Muscle layer of colon (tissue), 2 donors: ENCODE results near the gene RAB26.
A peak's percentile ranks its signal among the peaks of the same experiment; 100 is the strongest.
"Not testable (repeated sequence)": the region's sequence is repeated elsewhere in the genome, so short reads cannot be mapped to it uniquely, and the experiment has no call there.

Source experiments
- H3K27ac ChIP-seq: one replicate; pipeline ENCODE4 v1.7.0; 2013; ENCODE audit warnings: low read depth, mild to moderate bottlenecking, low read length, moderate library complexity
- H3K27me3 ChIP-seq, 2 donors: one replicate each; pipeline ENCODE4 v1.7.0; 2013; ENCODE audit warnings: low read length in 2 of 2, mild to moderate bottlenecking in 2 of 2; ENCODE audit not compliant: insufficient read depth in 2 of 2, control insufficient read depth in 1 of 2
- H3K36me3 ChIP-seq: one replicate; pipeline ENCODE4 v1.7.0; 2013; ENCODE audit warnings: mild to moderate bottlenecking, low read length; ENCODE audit not compliant: insufficient read depth
- H3K4me1 ChIP-seq: one replicate; pipeline ENCODE4 v1.7.0; 2013; ENCODE audit warnings: mild to moderate bottlenecking, low read length; ENCODE audit not compliant: insufficient read depth
- H3K4me3 ChIP-seq, 2 donors: one replicate each; pipeline ENCODE4 v1.7.0; 2013; ENCODE audit warnings: low read length in 2 of 2, low read depth in 1 of 2, mild to moderate bottlenecking in 1 of 2, moderate library complexity in 1 of 2
- H3K9ac ChIP-seq: one replicate; pipeline ENCODE4 v1.7.0; 2013; ENCODE audit warnings: low read length
- H3K9me3 ChIP-seq: one replicate; pipeline ENCODE4 v1.7.0; 2013; ENCODE audit warnings: mild to moderate bottlenecking, low read length
- donor health status: abdominal sarcoma.
- donor health status: Adenocarcinoma of cecum.

The RAB26 gene

DNA sequence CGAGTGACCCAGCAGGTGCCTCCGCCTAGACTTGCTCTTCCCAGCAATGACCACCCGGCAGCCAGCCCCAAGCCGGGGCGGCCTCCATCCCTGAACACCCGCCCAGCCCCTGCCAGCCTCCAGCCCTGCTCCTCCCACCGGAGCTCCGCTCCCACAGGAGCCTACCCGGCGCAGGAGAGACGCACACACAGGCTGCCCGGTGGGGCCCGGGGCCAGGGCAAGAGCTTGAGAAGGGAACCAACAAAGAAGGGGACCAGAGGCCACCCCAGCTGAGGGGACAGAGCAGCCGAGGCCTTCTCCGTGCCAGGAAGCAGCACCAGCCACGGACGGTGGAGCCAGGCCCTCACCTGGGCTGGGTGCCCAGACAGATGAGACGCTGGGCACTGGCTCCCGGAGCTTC lies 26.6 kb upstream of the RAB26 start:
- no peak overlapping the region for H3K4me3 ChIP-seq
- H3K36me3 ChIP-seq, result no peaks in the 10 kb centered on the region
- H3K4me1 ChIP-seq, result peaks cover 19% of the 10 kb centered on the region
- H3K27me3 ChIP-seq, result no peaks in the 10 kb centered on the region
- H3K9me3 ChIP-seq, result no peaks in the 10 kb centered on the region
- peak overlapping the region; percentile 33 for H3K9ac ChIP-seq
- peak overlapping the region; percentile 93 for H3K27ac ChIP-seq

DNA sequence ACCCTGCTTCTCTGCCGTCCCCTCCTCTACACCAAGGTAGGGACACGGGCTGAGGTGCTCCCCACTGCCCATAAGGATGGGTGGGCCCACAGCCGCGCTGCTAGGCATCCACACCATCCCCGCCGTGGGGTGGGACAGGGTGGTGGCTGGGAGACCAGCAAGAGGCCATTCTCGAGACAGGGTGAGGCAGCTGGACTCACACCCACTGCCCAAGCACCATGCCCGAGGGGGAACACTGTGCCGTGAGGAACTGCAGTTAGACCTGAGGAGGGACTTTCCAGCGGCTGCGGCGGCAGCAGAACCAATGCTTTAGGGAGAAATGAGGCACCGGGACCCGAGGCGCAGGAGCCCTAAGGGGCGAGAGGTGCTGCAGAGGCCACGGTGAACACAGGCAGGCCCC lies 26.0 kb upstream of the RAB26 start:
- no peaks in the 10 kb centered on the region for H3K9me3 ChIP-seq
- H3K27ac ChIP-seq, result peak overlapping the region; percentile 76
- no peaks in the 10 kb centered on the region for H3K36me3 ChIP-seq
- no peaks in the 10 kb centered on the region for H3K27me3 ChIP-seq
- peak overlapping the region; percentile 71 for H3K9ac ChIP-seq
- no peak overlapping the region for H3K4me3 ChIP-seq
- H3K4me1 ChIP-seq, result peaks cover 25% of the 10 kb centered on the region

DNA sequence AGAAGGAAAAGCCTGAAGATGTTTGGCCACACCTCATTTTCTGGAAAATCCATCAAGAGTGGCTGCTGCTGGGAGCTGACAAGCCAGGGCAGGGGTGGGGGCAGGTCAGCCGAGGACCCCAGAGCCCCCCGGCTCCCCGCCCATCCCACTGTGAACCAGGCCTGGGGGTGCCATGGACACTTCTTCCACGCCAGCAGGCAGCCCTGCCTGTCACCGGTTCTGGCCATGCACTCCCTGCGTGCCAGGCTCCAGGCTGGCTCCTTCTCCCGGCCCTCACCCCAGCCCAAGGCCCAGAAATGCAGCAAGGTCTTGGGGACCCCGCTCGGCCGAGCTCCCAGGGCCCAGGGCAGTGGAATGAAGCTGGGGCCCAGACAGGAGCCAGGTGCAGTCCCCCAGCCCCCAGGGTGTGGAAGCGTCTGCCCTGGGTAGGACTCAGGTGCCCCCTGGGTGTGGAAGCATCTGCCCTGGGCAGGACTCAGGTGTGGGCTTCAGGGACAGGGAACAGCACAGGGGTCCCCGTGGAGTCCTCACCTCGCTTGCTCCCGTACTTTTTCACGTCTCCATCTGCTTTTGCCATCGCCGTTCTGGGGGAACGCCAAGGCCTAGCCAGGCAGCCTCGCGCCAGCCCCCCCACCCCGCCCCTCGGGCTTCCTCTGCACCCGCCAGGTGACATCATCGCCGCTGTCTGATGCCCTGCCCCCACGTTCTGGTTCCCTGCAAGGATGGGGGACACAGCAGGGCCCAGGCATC lies 25.3 kb upstream of the RAB26 start:
- not testable (repeated sequence) for H3K27me3 ChIP-seq, H3K36me3 ChIP-seq, H3K9me3 ChIP-seq, H3K4me3 ChIP-seq
- peak overlapping the region; percentile 76 for H3K27ac ChIP-seq
- peaks cover 26% of the 10 kb centered on the region for H3K4me1 ChIP-seq
- peak overlapping the region; percentile 71 for H3K9ac ChIP-seq

DNA sequence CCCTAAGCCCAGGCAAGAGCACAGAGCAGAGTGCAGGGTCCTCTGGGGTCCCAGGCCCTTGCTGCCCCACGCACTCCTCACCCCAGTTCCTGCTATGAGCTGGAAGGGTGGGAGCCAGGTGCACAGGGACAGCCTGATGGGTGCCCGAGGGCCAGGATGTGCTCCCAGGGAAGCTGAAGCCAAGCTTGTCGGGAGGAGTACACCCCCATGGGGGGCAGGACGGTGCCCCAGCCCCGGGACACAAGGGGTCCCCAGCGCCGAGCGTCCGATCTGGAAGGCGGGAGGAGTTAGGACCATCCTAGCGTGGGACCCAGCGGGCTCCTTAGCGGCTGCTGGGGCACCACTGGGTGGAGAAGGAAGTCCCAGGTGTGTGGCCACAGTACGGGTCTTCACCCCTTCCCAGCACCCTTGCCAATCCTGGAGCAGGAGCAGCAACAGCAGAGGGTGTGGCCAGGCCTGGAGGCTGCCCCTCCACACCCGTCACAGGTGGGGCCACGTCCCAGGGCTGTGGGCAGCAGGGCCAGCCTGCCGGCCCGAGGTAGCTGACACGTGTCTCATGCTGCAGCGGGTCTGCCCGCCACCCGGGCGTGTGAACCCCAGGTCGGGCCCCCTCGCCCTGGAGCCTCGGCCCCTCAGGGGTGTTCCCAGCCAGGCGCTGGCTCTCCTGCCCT lies 24.6 kb upstream of the RAB26 start:
- H3K9me3 ChIP-seq, H3K36me3 ChIP-seq, H3K4me3 ChIP-seq, H3K27me3 ChIP-seq: not testable (repeated sequence)
- peak overlapping the region; percentile 66 for H3K27ac ChIP-seq
- peak overlapping the region; percentile 44 for H3K9ac ChIP-seq
- peaks cover 32% of the 10 kb centered on the region for H3K4me1 ChIP-seq

DNA sequence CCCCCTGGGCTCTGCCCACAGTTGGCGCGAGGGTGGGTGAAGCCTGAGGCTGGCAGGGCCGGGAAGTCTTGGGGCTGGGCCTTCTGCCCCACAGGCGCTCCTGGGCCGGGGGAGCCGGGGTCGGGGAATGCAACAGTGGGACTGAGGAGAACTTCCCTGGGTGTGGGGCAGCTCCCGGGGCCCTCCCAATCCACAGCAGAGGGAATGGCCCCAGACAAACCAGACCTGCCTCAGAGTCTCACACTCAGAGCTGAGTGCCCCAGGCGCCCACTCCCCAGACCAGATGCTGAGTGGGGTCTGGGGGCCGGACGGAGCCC lies 24.1 kb upstream of the RAB26 start:
- H3K9me3 ChIP-seq, H3K36me3 ChIP-seq, H3K27me3 ChIP-seq: not testable (repeated sequence)
- Histone ChIP-seq H3K4me1 (peaks cover 33% of the 10 kb centered on the region), H3K27ac (peak overlapping the region; percentile 66), H3K4me3 (peak overlapping the region in 1 of 2 donors; percentile 26), H3K9ac (peak overlapping the region; percentile 44)

DNA sequence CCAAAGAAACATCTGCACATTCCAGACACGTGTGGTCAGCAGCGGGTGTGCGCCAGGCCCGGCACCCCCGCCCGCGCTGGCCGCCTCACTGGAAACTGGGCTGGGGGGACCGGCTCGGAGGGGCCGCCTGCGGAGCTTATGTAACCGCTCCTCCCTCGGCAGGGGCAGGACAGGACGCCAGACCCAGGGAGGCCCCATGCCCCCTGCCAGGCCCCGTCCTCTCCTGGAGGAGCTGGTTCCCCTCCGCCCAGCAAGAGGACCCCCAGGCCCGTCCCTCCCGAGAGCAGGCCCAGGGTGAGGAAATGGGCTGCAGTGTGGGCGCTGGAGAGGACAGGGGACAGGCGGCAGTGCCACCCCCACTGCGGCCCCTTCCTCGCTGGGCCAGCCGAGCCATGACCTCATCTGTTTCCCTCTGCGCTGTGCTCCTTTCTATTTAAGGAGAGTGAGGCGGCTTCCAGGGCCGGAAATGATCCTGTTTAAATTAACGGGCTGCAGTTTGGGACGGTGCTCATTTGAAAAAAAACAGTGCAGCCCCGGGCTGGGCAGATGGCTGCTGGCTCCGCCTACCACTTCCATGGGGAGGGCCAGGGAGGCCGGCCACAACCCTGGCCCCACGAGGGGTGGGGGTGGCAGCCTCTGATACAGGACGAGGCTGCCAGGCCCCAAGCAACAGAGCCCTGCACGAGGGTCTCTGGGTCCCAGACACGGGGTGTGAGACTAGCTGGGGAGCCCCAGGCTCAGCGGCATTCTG lies 23.6 kb upstream of the RAB26 start:
- peak overlapping the region; percentile 26 to 50 for H3K4me3 ChIP-seq
- peaks cover 33% of the 10 kb centered on the region for H3K4me1 ChIP-seq

DNA sequence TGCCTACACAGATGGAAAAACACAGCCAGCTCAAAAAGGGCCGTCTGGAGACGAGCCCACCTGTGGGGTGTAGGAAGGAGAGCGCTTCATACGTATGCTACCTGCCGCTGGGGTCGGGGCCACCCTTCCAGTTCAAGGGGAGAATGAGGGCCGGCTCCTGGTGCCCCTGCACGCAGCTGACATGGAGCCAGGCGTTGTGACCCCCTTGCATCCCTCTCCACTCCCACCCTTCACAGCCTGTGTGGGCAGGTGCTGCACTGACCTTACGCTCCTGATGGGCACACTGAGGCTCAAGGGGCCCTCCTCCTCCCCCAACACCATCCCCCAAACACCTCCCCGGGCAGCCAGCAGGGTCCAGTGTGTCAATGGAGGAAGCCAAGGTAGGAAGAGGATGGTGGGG lies 22.8 kb upstream of the RAB26 start:
- H3K27me3 ChIP-seq, H3K9me3 ChIP-seq, H3K36me3 ChIP-seq: not testable (repeated sequence)
- H3K9ac ChIP-seq, result peak overlapping the region; percentile 49
- H3K4me1 ChIP-seq, result peaks cover 29% of the 10 kb centered on the region
- peak overlapping the region; percentile 12 to 50 for H3K4me3 ChIP-seq
- H3K27ac ChIP-seq, result peak overlapping the region; percentile 66

More for the DNA sequence above, 23.6 kb upstream of the RAB26 start:
- H3K27ac ChIP-seq, result peak overlapping the region; percentile 66
- H3K9ac ChIP-seq, result peak overlapping the region; percentile 49
- H3K9me3 ChIP-seq, H3K36me3 ChIP-seq, H3K27me3 ChIP-seq: not testable (repeated sequence)

DNA sequence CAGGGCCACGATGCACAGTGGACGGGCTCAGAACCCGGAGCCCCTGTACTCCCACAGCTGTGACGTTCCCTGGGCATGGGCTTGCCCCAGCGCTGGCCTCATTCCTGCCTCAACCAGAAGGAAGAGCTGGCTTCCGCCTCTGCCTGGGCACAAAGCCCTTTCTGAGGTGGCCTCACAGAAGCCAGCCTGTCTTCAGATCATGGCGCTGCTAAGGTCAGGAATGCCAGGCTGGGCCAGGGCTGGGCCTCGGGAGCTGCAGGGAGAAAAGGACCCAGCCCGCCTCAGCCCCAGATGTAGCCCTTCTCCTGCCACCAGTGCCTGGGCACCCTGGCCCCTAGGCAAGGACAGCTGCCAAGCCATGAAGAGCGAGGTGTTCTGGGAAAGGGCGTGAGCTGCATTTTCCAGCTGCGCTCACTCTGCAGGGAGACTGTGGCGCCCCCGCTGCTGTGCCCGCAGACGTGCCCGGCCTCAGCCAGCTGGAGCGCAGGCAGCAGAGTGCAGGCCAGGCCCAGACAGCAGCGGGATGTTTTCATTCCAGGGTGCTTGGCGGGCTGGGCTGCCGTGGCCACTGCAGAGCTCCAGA lies 22.2 kb upstream of the RAB26 start:
- Histone ChIP-seq H3K4me1 (peaks cover 29% of the 10 kb centered on the region), H3K9ac (peak overlapping the region; percentile 57), H3K27ac (peak overlapping the region; percentile 90)
- H3K9me3 ChIP-seq, H3K4me3 ChIP-seq, H3K27me3 ChIP-seq, H3K36me3 ChIP-seq: not testable (repeated sequence)

DNA sequence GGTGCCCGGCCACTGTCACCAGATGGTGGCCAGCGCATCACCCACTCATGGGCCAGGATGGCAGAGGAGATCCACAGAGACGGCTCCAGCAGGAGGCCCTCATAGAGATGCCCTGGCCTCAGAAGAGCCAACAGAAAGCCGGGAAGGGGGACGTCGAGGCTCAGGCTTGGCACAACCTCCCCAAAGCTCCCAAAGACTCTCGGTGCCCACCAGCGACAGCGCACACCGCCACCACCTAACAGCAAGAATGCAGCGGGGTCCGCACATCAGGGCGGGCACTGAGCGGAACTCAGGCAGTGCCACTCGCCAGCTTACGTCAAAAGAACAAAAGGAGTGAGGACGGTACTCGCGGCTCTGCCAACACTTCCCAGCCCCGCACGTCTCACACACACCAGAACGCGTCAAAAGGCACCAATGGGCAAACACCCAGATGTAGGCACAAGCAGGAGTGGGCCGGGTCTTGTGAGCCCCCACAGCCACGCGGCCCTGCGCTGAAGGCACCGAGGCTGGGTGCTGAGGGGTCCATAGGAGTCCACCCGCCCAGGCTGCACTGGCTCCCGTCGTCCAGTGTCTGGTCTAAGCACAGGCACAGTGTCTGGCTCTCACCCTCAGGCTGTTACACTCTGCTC lies 21.4 kb upstream of the RAB26 start:
- Histone ChIP-seq H3K9ac (peak overlapping the region; percentile 57), H3K4me3 (peak overlapping the region in 1 of 2 donors; percentile 0), H3K27ac (peak overlapping the region; percentile 90), H3K4me1 (peaks cover 29% of the 10 kb centered on the region)
- not testable (repeated sequence) for H3K27me3 ChIP-seq, H3K9me3 ChIP-seq, H3K36me3 ChIP-seq

DNA sequence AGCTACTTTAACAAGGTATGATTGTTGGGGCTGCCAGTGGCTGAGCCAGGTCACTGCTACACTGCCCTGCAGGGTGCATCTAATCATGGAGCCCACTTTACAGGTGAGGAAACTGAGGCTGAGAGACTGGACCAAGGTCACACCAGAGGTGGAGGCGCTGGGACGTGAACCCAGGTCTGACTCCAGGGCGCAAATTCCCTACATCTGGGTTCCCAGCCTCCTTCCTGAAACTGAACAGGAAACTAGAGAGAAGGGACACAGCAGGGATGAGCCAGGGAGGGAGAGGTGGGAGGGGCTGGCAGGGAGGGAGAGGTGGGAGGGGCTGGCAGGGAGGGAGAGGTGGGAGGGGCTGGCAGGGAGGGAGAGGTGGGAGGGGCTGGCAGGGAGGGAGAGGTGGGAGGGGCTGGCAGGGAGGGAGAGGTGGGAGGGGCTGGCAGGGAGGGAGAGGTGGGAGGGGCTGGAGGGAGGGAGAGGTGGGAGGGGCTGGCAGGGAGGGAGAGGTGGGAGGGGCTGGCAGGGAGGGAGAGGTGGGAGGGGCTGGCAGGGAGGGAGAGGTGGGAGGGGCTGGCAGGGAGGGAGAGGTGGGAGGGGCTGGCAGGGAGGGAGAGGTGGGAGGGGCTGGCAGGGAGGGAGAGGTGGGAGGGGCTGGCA lies 20.7 kb upstream of the RAB26 start:
- Histone ChIP-seq H3K9ac (peak overlapping the region; percentile 57), H3K4me1 (peaks cover 23% of the 10 kb centered on the region), H3K4me3 (peak overlapping the region in 1 of 2 donors; percentile 0), H3K27ac (peak overlapping the region; percentile 90)
- not testable (repeated sequence) for H3K9me3 ChIP-seq, H3K36me3 ChIP-seq, H3K27me3 ChIP-seq

DNA sequence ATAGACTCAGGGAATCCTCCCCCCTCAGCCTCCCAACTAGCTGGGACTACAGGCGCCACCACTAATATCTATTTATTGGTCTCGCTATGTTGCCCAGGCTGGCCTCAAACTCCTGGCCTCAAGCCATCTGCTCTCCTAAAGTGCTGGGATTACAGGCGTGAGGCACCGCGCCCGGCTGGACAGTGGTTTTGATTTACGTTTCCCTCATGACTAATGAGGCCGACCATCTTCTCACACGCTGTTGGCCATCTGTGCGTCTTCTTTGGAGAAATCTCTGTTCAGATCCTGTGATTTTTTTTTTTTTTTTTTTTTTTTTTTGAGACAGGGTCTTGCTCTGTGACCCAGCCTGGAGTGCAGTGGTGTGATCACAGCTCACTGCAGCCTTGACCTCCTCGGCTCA lies 19.2 kb upstream of the RAB26 start:
- H3K9ac ChIP-seq, H3K9me3 ChIP-seq, H3K27me3 ChIP-seq, H3K4me3 ChIP-seq, H3K36me3 ChIP-seq: not testable (repeated sequence)
- Histone ChIP-seq H3K4me1 (peaks cover 22% of the 10 kb centered on the region), H3K27ac (peak overlapping the region; percentile 4)
